ENCODE data around the gene WWTR1.

WWTR1 gene

GRCh38 chr3:149490260-149490971, 167.4 kb downstream of the WWTR1 start:
- no peak for FAIRE-seq
- DNase-seq (ENCODE audit: insufficient read length, low spot score): no peak
- TF ChIP-seq POU2F2 (IDR thresholded peaks at IDR 0.05; ENCODE audit: low read depth, low read length) (no peak), SPI1 (IDR thresholded peaks at IDR 0.05; ENCODE audit: low read depth, low read length) (no peak), TAF1 (IDR thresholded peaks at IDR 0.05; ENCODE audit: low read depth, low read length) (no peak), POLR2A (IDR thresholded peaks at IDR 0.05; ENCODE audit: low read depth, low read length) (no peak), PAX5 (IDR thresholded peaks at IDR 0.05; ENCODE audit: insufficient read depth, low read length, severe bottlenecking) (no peak), POLR2AphosphoS5 (IDR thresholded peaks at IDR 0.05; ENCODE audit: low read depth, low read length) (no peak)

GRCh38 chr3:149489060-149489690, 168.7 kb downstream of the WWTR1 start:
- TF ChIP-seq POLR2AphosphoS5 (IDR thresholded peaks at IDR 0.05; ENCODE audit: low read depth, low read length) (no peak), TAF1 (IDR thresholded peaks at IDR 0.05; ENCODE audit: low read depth, low read length) (no peak), POU2F2 (IDR thresholded peaks at IDR 0.05; ENCODE audit: low read depth, low read length) (no peak), POLR2A (IDR thresholded peaks at IDR 0.05; ENCODE audit: low read depth, low read length) (no peak), PAX5 (IDR thresholded peaks at IDR 0.05; ENCODE audit: insufficient read depth, low read length, severe bottlenecking) (no peak), SPI1 (IDR thresholded peaks at IDR 0.05; ENCODE audit: low read depth, low read length) (no peak)
- DNase-seq (ENCODE audit: insufficient read length, low spot score) (no peak), FAIRE-seq (no peak)

DNA sequence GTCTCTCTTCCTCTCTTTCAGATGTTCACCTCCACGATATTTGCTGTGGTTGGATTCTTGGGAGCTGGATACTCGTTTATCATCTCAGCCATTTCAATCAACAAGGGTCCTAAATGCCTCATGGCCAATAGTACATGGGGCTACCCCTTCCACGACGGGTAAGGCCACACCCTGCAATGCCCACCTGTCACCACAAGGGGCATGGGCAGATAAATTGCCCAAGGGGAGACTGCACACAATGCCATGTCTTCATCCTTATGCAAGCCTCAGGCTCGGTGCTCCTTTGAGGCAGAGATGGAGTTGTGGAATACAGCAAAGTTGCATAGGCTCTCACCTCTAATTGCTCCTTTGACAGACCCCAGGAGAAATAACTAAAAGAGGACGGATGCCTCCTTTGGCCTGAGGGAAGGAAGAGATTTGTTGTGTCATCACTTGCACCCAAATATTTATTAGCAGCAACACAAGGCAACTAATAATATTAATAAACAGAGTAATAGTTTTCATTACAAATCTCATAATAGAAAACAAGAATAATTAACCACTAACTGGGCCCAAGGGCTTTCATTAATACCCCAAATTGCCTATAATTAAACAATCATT, 170.1 kb downstream of the WWTR1 start:
- FAIRE-seq (peak; percentile 61), DNase-seq (ENCODE audit: insufficient read length, low spot score) (no peak)
- TF ChIP-seq PAX5 (IDR thresholded peaks at IDR 0.05; ENCODE audit: insufficient read depth, low read length, severe bottlenecking) (no peak), SPI1 (IDR thresholded peaks at IDR 0.05; ENCODE audit: low read depth, low read length) (no peak), POU2F2 (IDR thresholded peaks at IDR 0.05; ENCODE audit: low read depth, low read length) (no peak), TAF1 (IDR thresholded peaks at IDR 0.05; ENCODE audit: low read depth, low read length) (no peak), POLR2A (IDR thresholded peaks at IDR 0.05; ENCODE audit: low read depth, low read length) (no peak), POLR2AphosphoS5 (IDR thresholded peaks at IDR 0.05; ENCODE audit: low read depth, low read length) (no peak)

GRCh38 chr3:149486726-149487125, 171.1 kb downstream of the WWTR1 start:
- DNase-seq (ENCODE audit: insufficient read length, low spot score) (no peak), FAIRE-seq (no peak)
- TF ChIP-seq SPI1 (IDR thresholded peaks at IDR 0.05; ENCODE audit: low read depth, low read length) (no peak), TAF1 (IDR thresholded peaks at IDR 0.05; ENCODE audit: low read depth, low read length) (no peak), POU2F2 (IDR thresholded peaks at IDR 0.05; ENCODE audit: low read depth, low read length) (no peak), POLR2AphosphoS5 (IDR thresholded peaks at IDR 0.05; ENCODE audit: low read depth, low read length) (no peak), POLR2A (IDR thresholded peaks at IDR 0.05; ENCODE audit: low read depth, low read length) (no peak), PAX5 (IDR thresholded peaks at IDR 0.05; ENCODE audit: insufficient read depth, low read length, severe bottlenecking) (no peak)

DNA sequence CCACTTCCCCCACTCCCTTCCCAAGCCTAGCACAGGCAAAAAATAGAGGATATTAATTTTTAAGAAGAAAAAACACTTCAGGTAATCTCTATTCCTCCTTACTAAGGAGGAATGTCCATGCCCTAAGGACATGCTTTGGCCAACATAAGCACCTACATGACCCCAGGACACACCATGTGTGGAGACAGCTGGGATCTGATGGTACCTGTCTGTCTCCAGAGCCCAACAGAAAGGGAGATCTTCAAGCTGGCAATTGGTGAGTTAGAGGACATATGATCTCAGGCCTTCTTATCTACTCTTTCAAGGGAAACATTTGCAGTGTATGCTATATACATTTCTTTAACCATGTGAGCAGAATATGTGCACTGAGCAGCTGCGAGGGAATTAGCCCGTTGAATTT, 176.3 kb downstream of the WWTR1 start:
- FAIRE-seq: no peak
- DNase-seq (ENCODE audit: insufficient read length, low spot score): no peak
- TF ChIP-seq POLR2AphosphoS5 (IDR thresholded peaks at IDR 0.05; ENCODE audit: low read depth, low read length): no peak
- no peak for TF ChIP-seq SPI1 (IDR thresholded peaks at IDR 0.05; ENCODE audit: low read depth, low read length)
- TF ChIP-seq POU2F2 (IDR thresholded peaks at IDR 0.05; ENCODE audit: low read depth, low read length): no peak
- TF ChIP-seq PAX5 (IDR thresholded peaks at IDR 0.05; ENCODE audit: insufficient read depth, low read length, severe bottlenecking): no peak
- TF ChIP-seq TAF1 (IDR thresholded peaks at IDR 0.05; ENCODE audit: low read depth, low read length): no peak
- TF ChIP-seq POLR2A (IDR thresholded peaks at IDR 0.05; ENCODE audit: low read depth, low read length): no peak

DNA sequence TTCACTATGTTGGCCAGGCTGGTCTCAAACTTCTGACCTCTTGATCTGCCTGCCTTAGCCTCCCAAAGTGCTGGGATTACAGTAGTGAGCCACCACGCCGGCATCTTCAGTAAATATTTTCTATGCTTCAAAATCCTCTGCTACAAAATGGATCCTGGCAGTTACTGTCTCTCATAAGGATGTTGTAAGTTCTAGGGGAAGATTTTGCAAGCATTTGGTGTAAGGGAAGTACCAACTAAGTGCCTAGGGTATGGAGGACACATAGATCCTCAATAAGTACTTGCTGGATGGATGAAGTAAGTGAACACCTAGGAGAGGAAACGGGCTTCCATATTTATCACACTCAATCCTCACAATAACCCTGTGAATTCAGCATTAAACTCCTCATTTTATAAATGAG, 176.8 kb downstream of the WWTR1 start:
- FAIRE-seq (no peak), DNase-seq (ENCODE audit: insufficient read length, low spot score) (no peak)
- no peak for TF ChIP-seq POLR2AphosphoS5 (IDR thresholded peaks at IDR 0.05; ENCODE audit: low read depth, low read length)
- no peak for TF ChIP-seq POU2F2 (IDR thresholded peaks at IDR 0.05; ENCODE audit: low read depth, low read length)
- no peak for TF ChIP-seq SPI1 (IDR thresholded peaks at IDR 0.05; ENCODE audit: low read depth, low read length)
- no peak for TF ChIP-seq PAX5 (IDR thresholded peaks at IDR 0.05; ENCODE audit: insufficient read depth, low read length, severe bottlenecking)
- TF ChIP-seq POLR2A (IDR thresholded peaks at IDR 0.05; ENCODE audit: low read depth, low read length): no peak
- TF ChIP-seq TAF1 (IDR thresholded peaks at IDR 0.05; ENCODE audit: low read depth, low read length): no peak

GRCh38 chr3:149480326-149481017, 177.4 kb downstream of the WWTR1 start:
- DNase-seq (ENCODE audit: insufficient read length, low spot score) (peak; percentile 48), FAIRE-seq (peak; percentile 5)
- TF ChIP-seq POLR2AphosphoS5 (IDR thresholded peaks at IDR 0.05; ENCODE audit: low read depth, low read length): no peak
- no peak for TF ChIP-seq POU2F2 (IDR thresholded peaks at IDR 0.05; ENCODE audit: low read depth, low read length)
- no peak for TF ChIP-seq POLR2A (IDR thresholded peaks at IDR 0.05; ENCODE audit: low read depth, low read length)
- TF ChIP-seq SPI1 (IDR thresholded peaks at IDR 0.05; ENCODE audit: low read depth, low read length): no peak
- TF ChIP-seq PAX5 (IDR thresholded peaks at IDR 0.05; ENCODE audit: insufficient read depth, low read length, severe bottlenecking): no peak
- no peak for TF ChIP-seq TAF1 (IDR thresholded peaks at IDR 0.05; ENCODE audit: low read depth, low read length)

DNA sequence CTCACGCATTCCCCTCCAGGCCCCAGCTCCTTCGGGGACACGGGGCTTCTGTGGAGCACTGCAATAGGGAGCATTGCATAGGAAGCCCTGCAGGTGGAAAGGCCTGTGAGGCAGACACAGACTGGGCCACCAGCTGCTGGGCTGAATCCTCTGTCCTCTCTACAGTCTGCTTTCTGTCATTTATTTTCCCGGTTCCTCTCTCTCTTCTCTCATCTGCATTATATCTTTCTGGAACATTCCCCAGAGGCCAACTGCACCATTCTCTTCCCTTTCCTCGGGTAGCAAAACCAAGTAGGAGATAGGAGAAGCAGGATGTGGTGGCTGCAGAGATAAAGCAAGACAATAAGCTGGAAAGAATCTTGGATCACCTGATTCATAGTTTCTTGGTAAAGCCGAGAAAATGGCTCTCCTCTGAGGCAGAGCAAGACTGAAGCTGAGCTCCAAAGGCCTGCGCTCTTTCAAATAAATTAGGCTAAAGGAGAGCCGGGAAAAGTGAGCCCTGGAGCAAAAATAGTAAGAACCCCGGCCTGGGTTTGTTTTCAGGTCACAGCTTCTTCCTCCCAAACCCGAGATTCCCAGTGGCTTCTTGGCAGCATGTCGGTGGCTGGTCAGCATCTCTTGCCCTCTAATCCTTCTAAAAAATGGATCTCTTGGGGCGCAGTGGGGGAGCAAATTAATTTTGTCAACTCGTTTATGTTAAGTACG, 178.1 kb downstream of the WWTR1 start:
- FAIRE-seq (no peak), DNase-seq (ENCODE audit: insufficient read length, low spot score) (no peak)
- no peak for TF ChIP-seq POLR2AphosphoS5 (IDR thresholded peaks at IDR 0.05; ENCODE audit: low read depth, low read length)
- TF ChIP-seq TAF1 (IDR thresholded peaks at IDR 0.05; ENCODE audit: low read depth, low read length): no peak
- TF ChIP-seq SPI1 (IDR thresholded peaks at IDR 0.05; ENCODE audit: low read depth, low read length): no peak
- TF ChIP-seq POU2F2 (IDR thresholded peaks at IDR 0.05; ENCODE audit: low read depth, low read length): no peak
- TF ChIP-seq PAX5 (IDR thresholded peaks at IDR 0.05; ENCODE audit: insufficient read depth, low read length, severe bottlenecking): no peak
- no peak for TF ChIP-seq POLR2A (IDR thresholded peaks at IDR 0.05; ENCODE audit: low read depth, low read length)

Data from GM12891 (cell line).